Bronchial epithelial cell (primary cell): Measurements from ENCODE around the gene MED22. TPM values are rescaled to one million over a fixed set of nuclear protein-coding genes. Genes with fewer than 3 reads are reported as not detected.
"Not testable (repeated sequence)": the region's sequence is repeated elsewhere in the genome, so short reads cannot be mapped to it uniquely, and the experiment has no call there.

Source experiments
- DNase-seq: peaks from one replicate; pipeline ENCODE4 v3.0.0-alpha.2; 2010; ENCODE audit warnings: low read depth
- FAIRE-seq: peaks from 2 replicates; lab custom pipeline; 2011; peaks lifted over from hg19 to GRCh38; lab: Jason Lieb, UNC
- H3K27me3 ChIP-seq: 2 replicates; pipeline ENCODE4 v1.5.1; 2011; ENCODE audit warnings: low read length; ENCODE audit not compliant: control insufficient read depth, insufficient read depth
- H3K36me3 ChIP-seq: 2 replicates; pipeline ENCODE4 v1.5.1; 2011; ENCODE audit warnings: low read length; ENCODE audit not compliant: control insufficient read depth, insufficient read depth
- H3K4me3 ChIP-seq: 2 replicates; pipeline ENCODE4 v1.5.1; 2011; ENCODE audit warnings: mild to moderate bottlenecking, low read depth, low read length, control low read depth
- CTCF ChIP-seq: IDR thresholded peaks from 2 replicates; pipeline ENCODE4 v1.5.1; 2011; ENCODE audit warnings: mild to moderate bottlenecking, moderate library complexity, low read length, control low read depth, inconsistent platforms; ENCODE audit not compliant: insufficient read depth, severe bottlenecking
- total RNA-seq: library from RNA; depleted of rRNA; stranded (reverse); fragments of >200 nt; gene quantifications from 2 replicates; pipeline ENCODE4 v1.2.1, GENCODE V29; 2014

Gene MED22
- total RNA-seq, 1 donor from 2014 or later: 21.3 TPM

GRCh38 chr9:133340256-133340655 lies 7.7 kb downstream of the MED22 start:
- no peak for DNase-seq
- FAIRE-seq: peak; percentile 47
- no peak for TF ChIP-seq CTCF
- H3K36me3 ChIP-seq: peaks cover 36% of the 10 kb centered on the region
- no peaks in the 10 kb centered on the region for H3K27me3 ChIP-seq
- no peak overlapping the region for H3K4me3 ChIP-seq

- TF ChIP-seq CTCF: no peak
These were observed 8.3 kb downstream of the MED22 start for GRCh38 chr9:133339641-133340040.

GRCh38 chr9:133335924-133336811 lies 11.8 kb downstream of the MED22 start, which contains the start of gene SURF6:
Gene SURF6, minus strand, starts transcription at chr9:133336188. Its CDS starts 56 bp downstream, at chr9:133336132.
- peaks cover 30% of the 10 kb centered on the region for H3K36me3 ChIP-seq
- DNase-seq (peak; percentile 71), FAIRE-seq (no peak)
- TF ChIP-seq CTCF: no peak
- H3K27me3 ChIP-seq: no peaks in the 10 kb centered on the region
- H3K4me3 ChIP-seq: peak within 1 kb of the TSS; percentile 94

More at GRCh38 chr9:133339641-133340040, 8.3 kb downstream of the MED22 start:
- DNase-seq: no peak
- FAIRE-seq: no peak
- Histone ChIP-seq H3K4me3 (no peak overlapping the region), H3K36me3 (peaks cover 30% of the 10 kb centered on the region), H3K27me3 (no peaks in the 10 kb centered on the region)

GRCh38 chr9:133334888-133335287 lies 13.0 kb downstream of the MED22 start:
- peak overlapping the region; percentile 94 for H3K4me3 ChIP-seq
- not testable (repeated sequence) for DNase-seq, FAIRE-seq, H3K27me3 ChIP-seq
- H3K36me3 ChIP-seq: peaks cover 24% of the 10 kb centered on the region

GRCh38 chr9:133334161-133334560 lies 13.8 kb downstream of the MED22 start:
- FAIRE-seq (no peak), DNase-seq (no peak)
- Histone ChIP-seq H3K4me3 (no peak overlapping the region), H3K27me3 (no peaks in the 10 kb centered on the region), H3K36me3 (peaks cover 22% of the 10 kb centered on the region)
- no peak for TF ChIP-seq CTCF

GRCh38 chr9:133333566-133333965 lies 14.4 kb downstream of the MED22 start:
- TF ChIP-seq CTCF: peak; percentile 11
- Histone ChIP-seq H3K27me3 (no peaks in the 10 kb centered on the region), H3K36me3 (peaks cover 22% of the 10 kb centered on the region), H3K4me3 (no peak overlapping the region)
- no peak for FAIRE-seq
- DNase-seq: no peak
